HG02970 (cell line): ENCODE data around the gene DOK7.

Experiments used
- ATAC-seq: cut with Tn5 transposase; IDR thresholded peaks from one replicate; pipeline ENCODE4 v1.9.1; 2021; ENCODE audit warnings: mild to moderate bottlenecking, moderate library complexity, moderate number of reproducible peaks; ENCODE audit not compliant: unreplicated experiment, low FRiP score

The DOK7 gene

GRCh38 chr4:3462790-3463415, at the start of gene DOK7:
TSS of gene DOK7 (plus strand) at chr4:3463306. CDS start at chr4:3463376, 70 bp downstream.
- ATAC-seq, result no peak

- no peak for ATAC-seq
Observed at GRCh38 chr4:3413675-3414420, 49.3 kb upstream of the DOK7 start.

- no peak for ATAC-seq
Observed at GRCh38 chr4:3414421-3415279, 48.5 kb upstream of the DOK7 start.

- ATAC-seq, result no peak
Observed at GRCh38 chr4:3415471-3416141, 47.5 kb upstream of the DOK7 start.

- no peak for ATAC-seq
Observed at GRCh38 chr4:3416270-3416669, 46.8 kb upstream of the DOK7 start.

GRCh38 chr4:3416821-3417221, 46.3 kb upstream of the DOK7 start:
- ATAC-seq, result no peak

GRCh38 chr4:3417448-3417847, 45.7 kb upstream of the DOK7 start:
- ATAC-seq, result no peak

GRCh38 chr4:3418029-3418762, 44.9 kb upstream of the DOK7 start:
- ATAC-seq, result no peak

- no peak for ATAC-seq
Observed at GRCh38 chr4:3419836-3420605, 43.1 kb upstream of the DOK7 start.

- no peak for ATAC-seq
Observed at GRCh38 chr4:3420606-3420955, 42.5 kb upstream of the DOK7 start.

- no peak for ATAC-seq
Observed at GRCh38 chr4:3420956-3421355, 42.1 kb upstream of the DOK7 start.

GRCh38 chr4:3421470-3421869, 41.6 kb upstream of the DOK7 start:
- no peak for ATAC-seq

- no peak for ATAC-seq
Observed at GRCh38 chr4:3422241-3422801, 40.8 kb upstream of the DOK7 start.

- ATAC-seq, result no peak
Observed at GRCh38 chr4:3422808-3423297, 40.3 kb upstream of the DOK7 start.

GRCh38 chr4:3423406-3423805, 39.7 kb upstream of the DOK7 start:
- ATAC-seq, result no peak

- no peak for ATAC-seq
Observed at GRCh38 chr4:3423952-3424351, 39.2 kb upstream of the DOK7 start.

GRCh38 chr4:3424522-3425095, 38.5 kb upstream of the DOK7 start:
- no peak for ATAC-seq

- no peak for ATAC-seq
Observed at GRCh38 chr4:3426465-3427133, 36.5 kb upstream of the DOK7 start.
